GM10266 (cell line): Measurements from ENCODE around the gene YY1.

Source experiments
- DNase-seq: peaks from one replicate; pipeline ENCODE4 v3.0.0; 2012; ENCODE audit errors: extremely low spot score
- CTCF ChIP-seq: IDR thresholded peaks from 2 replicates; pipeline ENCODE4 v1.5.1; 2012; ENCODE audit warnings: mild to moderate bottlenecking, low read depth; ENCODE audit not compliant: control insufficient read depth, insufficient read depth; ENCODE audit errors: missing control alignments

YY1 gene

GRCh38 chr14:100240668-100241032, 1.7 kb downstream of the YY1 start:
- TF ChIP-seq CTCF: no peak
- DNase-seq: no peak

- no peak for TF ChIP-seq CTCF
- no peak for DNase-seq
Measured at GRCh38 chr14:100241279-100241678, 2.3 kb downstream of the YY1 start.

GRCh38 chr14:100243020-100243419, 4.1 kb downstream of the YY1 start:
- DNase-seq: no peak
- TF ChIP-seq CTCF: no peak

GRCh38 chr14:100246809-100247428, 8.0 kb downstream of the YY1 start:
- no peak for DNase-seq
- peak; percentile 36 for TF ChIP-seq CTCF

GRCh38 chr14:100250732-100251465, 12.0 kb downstream of the YY1 start:
- TF ChIP-seq CTCF: no peak
- no peak for DNase-seq

- no peak for TF ChIP-seq CTCF
- no peak for DNase-seq
Measured at GRCh38 chr14:100252684-100253083, 13.7 kb downstream of the YY1 start.

- no peak for TF ChIP-seq CTCF
- no peak for DNase-seq
Measured at GRCh38 chr14:100256339-100256895, 17.5 kb downstream of the YY1 start.
